HL-60 (cell line): Measurements from ENCODE around the gene NMNAT2.

Experiments
- DNase-seq, 2 experiments: peaks; one replicate each; pipeline ENCODE4 v3.0.0-alpha.2; 2010 to 2020; ENCODE audit warnings: low read depth in 1 of 2, low spot score in 1 of 2
- H3K27ac ChIP-seq: fragments of 250-450 bp; sonication (Bioruptor Pico); replicated peaks from 2 replicates; pipeline ENCODE4 v1.5.1; 2020; ENCODE audit warnings: mild to moderate bottlenecking, moderate library complexity
- H3K27me3 ChIP-seq: fragments of 250-450 bp; sonication (Bioruptor Pico); 2 replicates; pipeline ENCODE4 v1.5.1; 2021; ENCODE audit warnings: mild to moderate bottlenecking, moderate library complexity; ENCODE audit not compliant: insufficient read depth, poor library complexity, severe bottlenecking
- H3K4me3 ChIP-seq: replicated peaks from 2 replicates; pipeline ENCODE4 v1.5.1; 2011; ENCODE audit warnings: mild to moderate bottlenecking, control low read depth, low read length; ENCODE audit not compliant: insufficient read depth
- CTCF ChIP-seq: IDR thresholded peaks from one replicate; pipeline ENCODE4 v1.5.1; 2011; ENCODE audit warnings: low read length, control low read depth, inconsistent platforms; ENCODE audit not compliant: insufficient read depth
- GABPA ChIP-seq: IDR thresholded peaks from 2 replicates; pipeline ENCODE4 v1.6.1; 2012; ENCODE audit warnings: low read depth
- POLR2AphosphoS5 ChIP-seq: IDR thresholded peaks from 2 replicates; pipeline ENCODE4 v1.6.1; 2012; ENCODE audit warnings: low read depth
- REST ChIP-seq: IDR thresholded peaks from 2 replicates; pipeline ENCODE4 v1.6.1; 2012; ENCODE audit warnings: low read depth; ENCODE audit not compliant: insufficient replicate concordance
- SPI1 ChIP-seq: IDR thresholded peaks from 2 replicates; pipeline ENCODE4 v1.6.1; 2012; ENCODE audit warnings: low read depth, mild to moderate bottlenecking, borderline replicate concordance

NMNAT2 gene

GRCh38 chr1:183315991-183316758 lies 102.0 kb downstream of the NMNAT2 start:
- H3K27ac ChIP-seq, result no peak overlapping the region
- no peak for DNase-seq
- TF ChIP-seq CTCF (no peak), POLR2AphosphoS5 (no peak), REST (no peak), SPI1 (no peak), GABPA (no peak)
- no peak overlapping the region for H3K4me3 ChIP-seq
- H3K27me3 ChIP-seq, result no peaks in the 10 kb centered on the region

GRCh38 chr1:183313063-183313462 lies 105.1 kb downstream of the NMNAT2 start:
- DNase-seq, result no peak
- no peak overlapping the region for H3K4me3 ChIP-seq
- H3K27ac ChIP-seq, result no peak overlapping the region
- H3K27me3 ChIP-seq, result no peaks in the 10 kb centered on the region
- TF ChIP-seq REST, result no peak
- TF ChIP-seq CTCF, result no peak
- no peak for TF ChIP-seq SPI1
- no peak for TF ChIP-seq GABPA
- no peak for TF ChIP-seq POLR2AphosphoS5

GRCh38 chr1:183310753-183311479 lies 107.3 kb downstream of the NMNAT2 start:
- Histone ChIP-seq H3K27me3 (no peaks in the 10 kb centered on the region), H3K4me3 (no peak overlapping the region), H3K27ac (no peak overlapping the region)
- no peak for DNase-seq
- no peak for TF ChIP-seq POLR2AphosphoS5

- TF ChIP-seq POLR2AphosphoS5, result no peak
- TF ChIP-seq CTCF, result no peak
- no peak for TF ChIP-seq REST
- TF ChIP-seq GABPA, result no peak
- no peak for TF ChIP-seq SPI1
These were observed 109.5 kb downstream of the NMNAT2 start for GRCh38 chr1:183308719-183309118.

More at GRCh38 chr1:183308719-183309118, 109.5 kb downstream of the NMNAT2 start:
- Histone ChIP-seq H3K27me3 (no peaks in the 10 kb centered on the region), H3K4me3 (no peak overlapping the region), H3K27ac (no peak overlapping the region)
- DNase-seq, result no peak
